ENCODE results near the gene RNF150. TPM values are rescaled to one million over a fixed set of nuclear protein-coding genes. Genes with fewer than 3 reads are reported as not detected.
A peak's percentile ranks its signal among the peaks of the same experiment; 100 is the strongest.

Gene RNF150
- total RNA-seq, 1 experiment from 2014 or later = 15.3 TPM

- DNase-seq (ENCODE audit: low read depth, low spot score) = no peak
Measured at GRCh38 chr4:141016117-141016798, 117.0 kb downstream of the RNF150 start.

GRCh38 chr4:141013899-141014298 is 119.4 kb downstream of the RNF150 start:
- no peak for DNase-seq (ENCODE audit: low read depth, low spot score)
- in situ Hi-C loops (cut with HindIII; ENCODE audit: low pct_unique_long_range_greater_than_20kb, low sequenced_read_pairs) = no loop called here

More at GRCh38 chr4:141016117-141016798, 117.0 kb downstream of the RNF150 start:
- in situ Hi-C loops (cut with HindIII; ENCODE audit: low pct_unique_long_range_greater_than_20kb, low sequenced_read_pairs) = no loop called here

GRCh38 chr4:141011901-141012315 is 121.4 kb downstream of the RNF150 start:
- DNase-seq (ENCODE audit: low read depth, low spot score) = peak; percentile 96
- in situ Hi-C loops (cut with HindIII; ENCODE audit: low pct_unique_long_range_greater_than_20kb, low sequenced_read_pairs) = no loop called here

- no peak for DNase-seq (ENCODE audit: low read depth, low spot score)
- in situ Hi-C loops (cut with HindIII; ENCODE audit: low pct_unique_long_range_greater_than_20kb, low sequenced_read_pairs) = no loop called here
Measured at GRCh38 chr4:141009931-141010330, 123.3 kb downstream of the RNF150 start.

GRCh38 chr4:141009129-141009528 is 124.1 kb downstream of the RNF150 start:
- DNase-seq (ENCODE audit: low read depth, low spot score) = no peak
- in situ Hi-C loops (cut with HindIII; ENCODE audit: low pct_unique_long_range_greater_than_20kb, low sequenced_read_pairs) = no loop called here

- DNase-seq (ENCODE audit: low read depth, low spot score) = no peak
- in situ Hi-C loops (cut with HindIII; ENCODE audit: low pct_unique_long_range_greater_than_20kb, low sequenced_read_pairs) = no loop called here
Measured at GRCh38 chr4:141006242-141006802, 126.9 kb downstream of the RNF150 start.

GRCh38 chr4:141004823-141005222 is 128.4 kb downstream of the RNF150 start:
- DNase-seq (ENCODE audit: low read depth, low spot score) = no peak

GRCh38 chr4:141003193-141003592 is 130.1 kb downstream of the RNF150 start:
- in situ Hi-C loops (cut with HindIII; ENCODE audit: low pct_unique_long_range_greater_than_20kb, low sequenced_read_pairs) = no loop called here
- DNase-seq (ENCODE audit: low read depth, low spot score) = no peak

More at GRCh38 chr4:141004823-141005222, 128.4 kb downstream of the RNF150 start:
- in situ Hi-C loops (cut with HindIII; ENCODE audit: low pct_unique_long_range_greater_than_20kb, low sequenced_read_pairs) = no loop called here

GRCh38 chr4:141002323-141002805 is 130.9 kb downstream of the RNF150 start:
- in situ Hi-C loops (cut with HindIII; ENCODE audit: low pct_unique_long_range_greater_than_20kb, low sequenced_read_pairs) = no loop called here
- no peak for DNase-seq (ENCODE audit: low read depth, low spot score)

GRCh38 chr4:140996766-140997165 is 136.5 kb downstream of the RNF150 start:
- peak; percentile 51 for DNase-seq (ENCODE audit: low read depth, low spot score)
- in situ Hi-C loops (cut with HindIII; ENCODE audit: low pct_unique_long_range_greater_than_20kb, low sequenced_read_pairs) = no loop called here

- no peak for DNase-seq (ENCODE audit: low read depth, low spot score)
- in situ Hi-C loops (cut with HindIII; ENCODE audit: low pct_unique_long_range_greater_than_20kb, low sequenced_read_pairs) = no loop called here
Measured at GRCh38 chr4:140995058-140995457, 138.2 kb downstream of the RNF150 start.

GRCh38 chr4:140994015-140994414 is 139.3 kb downstream of the RNF150 start:
- no peak for DNase-seq (ENCODE audit: low read depth, low spot score)
- in situ Hi-C loops (cut with HindIII; ENCODE audit: low pct_unique_long_range_greater_than_20kb, low sequenced_read_pairs) = no loop called here

GRCh38 chr4:140993370-140993769 is 139.9 kb downstream of the RNF150 start:
- in situ Hi-C loops (cut with HindIII; ENCODE audit: low pct_unique_long_range_greater_than_20kb, low sequenced_read_pairs) = no loop called here
- DNase-seq (ENCODE audit: low read depth, low spot score) = no peak

GRCh38 chr4:140989944-140990343 is 143.3 kb downstream of the RNF150 start:
- no peak for DNase-seq (ENCODE audit: low read depth, low spot score)
- in situ Hi-C loops (cut with HindIII; ENCODE audit: low pct_unique_long_range_greater_than_20kb, low sequenced_read_pairs) = no loop called here

GRCh38 chr4:140986045-140986444 is 147.2 kb downstream of the RNF150 start:
- in situ Hi-C loops (cut with HindIII; ENCODE audit: low pct_unique_long_range_greater_than_20kb, low sequenced_read_pairs) = no loop called here
- DNase-seq (ENCODE audit: low read depth, low spot score) = no peak

- DNase-seq (ENCODE audit: low read depth, low spot score) = no peak
- in situ Hi-C loops (cut with HindIII; ENCODE audit: low pct_unique_long_range_greater_than_20kb, low sequenced_read_pairs) = no loop called here
Measured at GRCh38 chr4:140982613-140983340, 150.5 kb downstream of the RNF150 start.

GRCh38 chr4:140980426-140981200 is 152.7 kb downstream of the RNF150 start:
- DNase-seq (ENCODE audit: low read depth, low spot score) = no peak
- in situ Hi-C loops (cut with HindIII; ENCODE audit: low pct_unique_long_range_greater_than_20kb, low sequenced_read_pairs) = no loop called here

GRCh38 chr4:140976768-140977167 is 156.5 kb downstream of the RNF150 start:
- in situ Hi-C loops (cut with HindIII; ENCODE audit: low pct_unique_long_range_greater_than_20kb, low sequenced_read_pairs) = no loop called here
- no peak for DNase-seq (ENCODE audit: low read depth, low spot score)

Measured in SK-MEL-5 (cell line).